ENCODE results near the gene CPN1.
A peak's percentile ranks its signal among the peaks of the same experiment; 100 is the strongest.
"Not testable (repeated sequence)": the region's sequence is repeated elsewhere in the genome, so short reads cannot be mapped to it uniquely, and the experiment has no call there.

The CPN1 gene

GRCh38 chr10:100022403-100022802 is 59.3 kb downstream of the CPN1 start:
- DNase-seq (ENCODE audit: low read depth), result peak; percentile 81

GRCh38 chr10:100021322-100021721 is 60.3 kb downstream of the CPN1 start:
- DNase-seq (ENCODE audit: low read depth), result no peak

- DNase-seq (ENCODE audit: low read depth), result no peak
These were observed 60.8 kb downstream of the CPN1 start for GRCh38 chr10:100020886-100021253.

GRCh38 chr10:100020142-100020885 is 61.4 kb downstream of the CPN1 start:
- DNase-seq (ENCODE audit: low read depth), result no peak

GRCh38 chr10:100019787-100020141 is 61.9 kb downstream of the CPN1 start:
- no peak for DNase-seq (ENCODE audit: low read depth)

- no peak for DNase-seq (ENCODE audit: low read depth)
These were observed 67.5 kb downstream of the CPN1 start for GRCh38 chr10:100014071-100014762.

- DNase-seq (ENCODE audit: low read depth), result no peak
These were observed 68.0 kb downstream of the CPN1 start for GRCh38 chr10:100013621-100014020.

GRCh38 chr10:100011906-100012305 is 69.8 kb downstream of the CPN1 start:
- not testable (repeated sequence) for DNase-seq (ENCODE audit: low read depth)

GRCh38 chr10:100009793-100010676 is 71.6 kb downstream of the CPN1 start, which contains the start of gene DNMBP:
TSS of gene DNMBP (minus strand) at chr10:100009947. CDS start at chr10:99972124, 37,823 bp downstream.
- peak; percentile 83 for DNase-seq (ENCODE audit: low read depth)

- DNase-seq (ENCODE audit: low read depth), result peak; percentile 55
These were observed 72.3 kb downstream of the CPN1 start for GRCh38 chr10:100009283-100009792.

GRCh38 chr10:100008708-100009282 is 72.9 kb downstream of the CPN1 start:
- no peak for DNase-seq (ENCODE audit: low read depth)

- DNase-seq (ENCODE audit: low read depth), result peak; percentile 59
These were observed 73.5 kb downstream of the CPN1 start for GRCh38 chr10:100008142-100008522.

GRCh38 chr10:100007231-100008141 is 74.2 kb downstream of the CPN1 start:
- DNase-seq (ENCODE audit: low read depth), result no peak

- peak; percentile 98 for DNase-seq (ENCODE audit: low read depth)
These were observed 75.3 kb downstream of the CPN1 start for GRCh38 chr10:100006243-100006886.

GRCh38 chr10:100004805-100005510 is 76.7 kb downstream of the CPN1 start:
- no peak for DNase-seq (ENCODE audit: low read depth)

GRCh38 chr10:100000109-100000644 is 81.5 kb downstream of the CPN1 start:
- no peak for DNase-seq (ENCODE audit: low read depth)

- DNase-seq (ENCODE audit: low read depth), result no peak
These were observed 82.2 kb downstream of the CPN1 start for GRCh38 chr10:99999319-100000108.

GRCh38 chr10:99998889-99999288 is 82.8 kb downstream of the CPN1 start:
- no peak for DNase-seq (ENCODE audit: low read depth)
